Activated T-cell treated with anti-CD3 and anti-CD28 coated beads, Interleukin-2, amount 50 U/mL, for 4 hours (primary cell): ENCODE results near the gene TSPAN1. TPM values are rescaled to one million over a fixed set of nuclear protein-coding genes. Genes with fewer than 3 reads are reported as not detected.

Experiments used
- ATAC-seq, 2 donors: fragments of 200-7000 bp; cut with Tn5 transposase; one replicate each; pipeline ENCODE4 v1.10.0; 2021
- DNase-seq: peaks from one replicate; pipeline ENCODE4 v3.0.0-alpha.2; 2020
- H3K27me3 Mint-ChIP-seq: one replicate; pipeline ENCODE4 v1.8.0; 2021; ENCODE audit warnings: low read depth, mixed read lengths
- H3K36me3 Mint-ChIP-seq: one replicate; pipeline ENCODE4 v1.8.0; 2022; ENCODE audit warnings: mixed read lengths; ENCODE audit not compliant: insufficient read depth
- H3K4me1 Mint-ChIP-seq: one replicate; pipeline ENCODE4 v1.8.0; 2021; ENCODE audit warnings: low read depth, mixed read lengths
- H3K4me3 Mint-ChIP-seq: one replicate; pipeline ENCODE4 v1.8.0; 2021; ENCODE audit warnings: mild to moderate bottlenecking, moderate library complexity, mixed read lengths
- H3K9me3 Mint-ChIP-seq: one replicate; pipeline ENCODE4 v1.8.0; 2021; ENCODE audit warnings: mixed read lengths
- total RNA-seq, 3 donors: library from RNA; stranded (reverse); gene quantifications; one replicate each; pipeline ENCODE4 v1.2.1, GENCODE V29; 2021

Gene TSPAN1
- total RNA-seq, 3 donors from 2014 or later, result 0.23 to 0.37 (median 0.24) TPM

DNA sequence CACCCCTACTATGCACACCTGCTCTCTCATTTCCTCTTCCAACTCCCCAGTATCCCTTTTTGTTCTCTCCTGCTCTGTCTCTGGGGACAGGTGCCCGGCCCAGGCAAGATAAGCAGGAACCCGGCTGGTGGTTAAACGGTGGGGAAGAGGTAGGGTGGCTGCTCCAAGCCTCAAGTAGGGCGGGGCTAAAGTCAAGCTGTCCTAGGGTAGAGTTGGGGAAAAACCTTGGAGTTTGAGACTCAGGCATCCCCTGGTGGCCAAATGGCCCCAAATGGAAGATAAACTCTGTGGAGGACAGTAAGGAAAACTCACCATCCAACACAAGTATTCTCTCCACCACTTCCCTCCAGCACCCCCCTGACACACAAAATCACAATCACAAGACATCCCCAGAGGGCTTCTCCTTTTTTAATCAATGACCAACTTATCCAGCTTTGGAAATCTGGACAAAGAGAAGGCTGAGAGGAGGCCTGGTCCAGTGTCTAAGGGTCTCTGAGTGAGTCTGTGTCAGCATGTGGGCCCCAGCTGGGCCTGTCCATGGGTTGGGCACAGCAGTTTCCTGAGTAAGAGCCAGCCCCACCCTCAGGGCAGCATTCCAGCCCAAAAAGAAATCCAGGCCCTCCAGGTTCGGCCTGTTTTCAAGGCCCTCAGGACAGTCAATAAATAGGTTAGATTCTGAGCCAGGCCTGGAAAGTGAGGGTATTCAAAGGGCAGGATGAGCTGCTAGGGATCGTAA is 13.6 kb downstream of the TSPAN1 start:
- H3K4me3 Mint-ChIP-seq, result no peak overlapping the region
- H3K9me3 Mint-ChIP-seq, result no peaks in the 10 kb centered on the region
- peaks cover 26% of the 10 kb centered on the region for H3K36me3 Mint-ChIP-seq
- DNase-seq (no peak), ATAC-seq (no peak)
- H3K4me1 Mint-ChIP-seq, result peaks cover 21% of the 10 kb centered on the region
- no peaks in the 10 kb centered on the region for H3K27me3 Mint-ChIP-seq

DNA sequence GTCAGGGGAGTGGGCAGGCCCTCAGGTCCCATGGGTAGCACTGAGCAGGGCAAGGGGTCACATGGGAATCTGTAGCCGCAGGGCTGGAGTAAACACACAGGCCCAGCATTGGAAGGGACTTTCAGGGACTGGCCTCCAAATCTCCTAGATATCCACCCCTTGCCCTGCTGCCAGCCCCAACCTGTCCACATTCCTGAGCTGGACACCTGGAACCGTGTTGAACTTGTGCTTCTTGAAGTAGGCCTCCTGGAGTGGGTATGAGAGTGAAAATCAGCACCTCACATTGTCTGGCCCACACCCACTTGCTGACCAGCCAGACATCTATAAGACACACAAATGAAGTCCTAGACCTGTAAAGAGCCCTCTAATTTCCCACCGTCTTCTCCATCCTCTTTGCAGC is 15.7 kb downstream of the TSPAN1 start:
- DNase-seq (no peak), ATAC-seq (no peak)
- Mint-ChIP-seq H3K36me3 (peaks cover 38% of the 10 kb centered on the region), H3K27me3 (no peaks in the 10 kb centered on the region), H3K4me1 (peaks cover 3% of the 10 kb centered on the region), H3K4me3 (no peak overlapping the region), H3K9me3 (no peaks in the 10 kb centered on the region)

DNA sequence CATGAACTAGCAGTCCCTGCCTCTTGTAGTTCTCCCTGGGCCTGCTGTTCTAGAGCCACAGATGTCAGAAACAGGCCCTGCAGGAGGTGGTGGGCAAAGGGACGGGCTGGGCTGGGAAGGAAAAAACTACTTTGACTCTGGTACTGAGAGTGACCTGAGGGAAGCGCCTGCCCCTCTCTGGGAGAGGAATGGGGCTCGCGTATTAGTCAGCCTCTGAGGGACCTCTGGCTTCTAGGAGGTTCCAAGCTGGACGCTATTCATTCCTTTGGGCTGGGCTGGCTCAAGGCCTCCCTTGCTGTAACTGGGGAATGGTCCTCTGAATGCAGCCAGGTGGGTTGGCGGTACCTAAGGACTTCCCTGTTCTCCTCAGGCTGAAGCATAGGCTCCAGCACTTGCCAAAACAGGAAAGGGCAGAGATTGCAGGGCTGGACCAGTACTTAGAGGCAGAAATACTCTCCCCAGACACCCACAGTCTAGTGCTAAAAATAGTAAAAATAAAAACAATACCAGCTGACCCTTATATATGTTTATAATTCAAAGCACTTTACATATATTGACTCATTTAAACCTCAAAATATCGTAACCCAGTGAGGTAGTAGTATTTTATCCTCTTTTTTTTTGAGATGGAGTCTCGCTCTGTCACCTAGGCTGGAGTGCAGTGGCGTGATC is 16.3 kb downstream of the TSPAN1 start:
- Mint-ChIP-seq H3K4me1 (no peaks in the 10 kb centered on the region), H3K9me3 (no peaks in the 10 kb centered on the region), H3K27me3 (no peaks in the 10 kb centered on the region), H3K36me3 (peaks cover 38% of the 10 kb centered on the region), H3K4me3 (no peak overlapping the region)
- DNase-seq (no peak), ATAC-seq (no peak)

DNA sequence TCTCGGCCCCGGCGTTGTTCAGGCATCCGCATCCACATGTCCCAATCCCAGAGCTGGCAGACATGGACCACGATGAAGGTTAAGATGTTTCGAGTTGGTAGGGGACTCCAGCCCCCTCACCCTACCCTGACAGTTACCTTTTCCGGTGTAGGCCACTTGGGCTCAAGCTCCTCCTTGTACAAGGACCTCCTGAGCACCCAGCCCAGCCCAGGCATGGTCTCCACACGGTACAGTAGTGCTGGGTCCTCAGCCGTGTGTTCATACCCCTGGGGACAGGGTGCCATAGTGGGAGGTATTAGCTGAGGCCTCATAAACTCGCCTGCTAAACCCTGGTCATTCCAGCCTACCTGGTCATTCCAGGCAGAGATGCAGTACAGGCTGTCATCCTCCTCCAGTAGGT is 17.3 kb downstream of the TSPAN1 start:
- no peaks in the 10 kb centered on the region for H3K27me3 Mint-ChIP-seq
- peaks cover 38% of the 10 kb centered on the region for H3K36me3 Mint-ChIP-seq
- peaks cover 6% of the 10 kb centered on the region for H3K4me1 Mint-ChIP-seq
- no peak overlapping the region for H3K4me3 Mint-ChIP-seq
- H3K9me3 Mint-ChIP-seq, result no peaks in the 10 kb centered on the region
- ATAC-seq (no peak), DNase-seq (no peak)

DNA sequence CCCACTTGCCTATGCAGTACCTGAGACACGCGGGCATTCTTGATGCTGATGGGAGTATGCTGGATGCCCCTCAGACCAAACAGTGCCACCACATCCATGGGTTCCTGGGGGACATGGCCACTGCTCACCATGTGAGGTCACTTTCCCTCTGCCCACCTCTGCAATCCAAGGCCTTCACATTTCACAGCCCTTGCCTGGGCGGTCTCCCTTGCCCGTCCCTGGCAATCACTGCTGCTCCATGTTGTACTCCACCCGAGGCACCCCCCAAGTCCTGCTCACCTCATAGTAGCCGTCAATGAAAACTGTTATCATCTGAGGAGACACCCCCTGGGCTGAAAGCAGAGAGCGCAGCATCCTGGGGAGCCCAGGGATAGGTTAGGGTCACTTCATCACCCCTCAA is 18.4 kb downstream of the TSPAN1 start:
- DNase-seq, result no peak
- H3K4me3 Mint-ChIP-seq, result no peak overlapping the region
- no peak for ATAC-seq
- H3K27me3 Mint-ChIP-seq, result no peaks in the 10 kb centered on the region
- peaks cover 11% of the 10 kb centered on the region for H3K4me1 Mint-ChIP-seq
- peaks cover 36% of the 10 kb centered on the region for H3K36me3 Mint-ChIP-seq
- no peaks in the 10 kb centered on the region for H3K9me3 Mint-ChIP-seq

DNA sequence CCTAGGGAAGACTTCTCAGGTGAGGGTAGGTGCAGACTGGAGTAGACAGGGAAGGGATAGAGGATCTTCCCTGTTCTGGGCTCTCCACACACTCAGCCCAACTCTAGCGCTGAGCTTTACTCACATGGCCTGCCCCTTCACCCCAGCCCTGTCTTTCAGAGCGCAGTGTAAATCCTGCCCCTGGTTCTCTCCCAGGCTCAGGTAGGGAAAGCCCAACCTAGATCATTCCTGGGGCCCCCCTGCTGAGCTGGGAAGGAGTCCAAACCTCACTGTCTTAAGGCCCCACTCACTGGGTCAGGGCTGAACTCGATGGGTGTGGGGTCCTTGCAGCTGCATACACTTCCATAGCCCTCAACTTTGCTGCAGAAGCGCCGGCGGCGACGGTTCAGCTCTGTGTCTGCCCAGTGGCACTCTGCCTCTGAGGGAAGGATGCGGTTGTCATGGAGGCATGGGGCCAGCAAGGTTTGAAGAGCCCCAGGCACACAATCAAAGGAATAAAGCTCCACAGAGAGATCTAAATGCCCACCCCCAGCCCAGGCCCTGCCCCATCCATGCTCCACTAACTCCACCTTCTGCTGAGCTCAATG is 19.2 kb downstream of the TSPAN1 start:
- Mint-ChIP-seq H3K36me3 (peaks cover 34% of the 10 kb centered on the region), H3K4me3 (no peak overlapping the region), H3K27me3 (no peaks in the 10 kb centered on the region), H3K4me1 (peaks cover 14% of the 10 kb centered on the region), H3K9me3 (no peaks in the 10 kb centered on the region)
- DNase-seq (no peak), ATAC-seq (no peak)

DNA sequence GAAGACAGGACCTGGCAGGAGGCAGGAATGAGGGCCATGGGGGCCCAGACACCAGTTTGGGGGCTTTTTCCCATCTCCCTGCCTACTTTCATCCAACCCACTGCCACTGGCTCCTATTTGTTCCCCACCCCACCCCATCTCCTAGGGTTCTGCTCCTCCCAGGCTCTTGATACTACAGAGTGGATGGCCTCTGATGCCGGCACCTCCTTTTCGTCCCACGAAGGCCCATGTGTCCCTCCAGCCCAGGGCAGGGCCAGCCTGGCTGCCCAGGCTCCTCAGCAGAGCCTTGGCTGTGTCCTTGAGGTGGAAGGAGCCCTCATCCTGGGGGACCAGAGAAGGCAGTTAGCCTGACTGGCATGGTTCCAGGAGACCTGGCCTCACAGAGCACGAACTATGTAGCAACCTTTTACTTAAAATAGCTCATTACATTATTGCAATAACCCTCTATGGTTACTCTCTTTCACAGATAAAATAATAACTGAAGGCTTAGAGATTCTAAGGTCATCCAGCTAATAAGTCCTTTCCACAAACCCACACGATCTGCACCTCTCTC is 19.8 kb downstream of the TSPAN1 start:
- ATAC-seq, result no peak
- no peaks in the 10 kb centered on the region for H3K9me3 Mint-ChIP-seq
- no peak overlapping the region for H3K4me3 Mint-ChIP-seq
- peaks cover 17% of the 10 kb centered on the region for H3K4me1 Mint-ChIP-seq
- no peaks in the 10 kb centered on the region for H3K27me3 Mint-ChIP-seq
- DNase-seq, result no peak
- H3K36me3 Mint-ChIP-seq, result peaks cover 29% of the 10 kb centered on the region

DNA sequence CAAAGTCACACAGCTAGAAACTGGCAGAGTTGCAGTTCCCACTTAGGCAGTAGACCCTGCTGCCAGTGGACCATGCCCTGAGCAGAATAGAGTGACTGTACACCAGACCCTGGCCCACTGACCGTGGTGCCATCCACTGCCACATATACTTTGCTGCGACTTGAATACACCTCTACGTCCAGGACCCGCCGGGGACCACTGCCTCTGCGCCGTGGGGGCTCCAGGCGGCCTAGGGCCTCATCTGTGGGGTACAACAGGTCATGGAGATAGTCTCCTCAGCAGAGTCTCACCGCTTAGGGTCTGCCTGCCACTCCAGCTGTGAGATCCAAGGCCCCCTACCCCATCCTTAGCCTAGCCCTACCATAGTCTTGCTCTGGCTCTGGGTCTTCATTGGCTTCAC is 21.7 kb downstream of the TSPAN1 start:
- DNase-seq (no peak), ATAC-seq (no peak)
- no peaks in the 10 kb centered on the region for H3K9me3 Mint-ChIP-seq
- H3K4me1 Mint-ChIP-seq, result peaks cover 19% of the 10 kb centered on the region
- H3K4me3 Mint-ChIP-seq, result peak overlapping the region; percentile 88
- H3K36me3 Mint-ChIP-seq, result peaks cover 21% of the 10 kb centered on the region
- no peaks in the 10 kb centered on the region for H3K27me3 Mint-ChIP-seq

DNA sequence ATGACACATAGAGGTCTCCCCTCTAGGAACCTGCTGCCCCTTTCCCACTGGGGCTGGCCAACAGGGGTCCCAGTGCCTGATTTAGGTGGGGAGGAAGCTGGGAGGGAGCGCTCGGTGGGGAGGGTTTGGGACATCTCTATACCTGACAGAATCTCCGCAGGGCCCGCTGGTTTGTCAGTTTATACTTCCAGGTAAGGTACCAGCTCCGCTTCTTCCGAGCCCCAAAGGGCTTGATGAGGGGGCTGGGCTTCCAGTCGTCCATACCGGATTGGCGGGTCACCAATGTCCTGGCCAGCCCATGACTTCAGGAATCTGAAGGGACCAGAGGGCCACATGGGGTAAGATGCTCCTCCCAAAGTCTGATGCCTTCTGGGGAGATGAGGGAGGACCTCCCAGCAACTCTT is 22.7 kb downstream of the TSPAN1 start:
- no peaks in the 10 kb centered on the region for H3K9me3 Mint-ChIP-seq
- H3K4me3 Mint-ChIP-seq, result peak overlapping the region; percentile 88
- H3K36me3 Mint-ChIP-seq, result peaks cover 18% of the 10 kb centered on the region
- ATAC-seq (no peak), DNase-seq (no peak)
- peaks cover 19% of the 10 kb centered on the region for H3K4me1 Mint-ChIP-seq
- H3K27me3 Mint-ChIP-seq, result no peaks in the 10 kb centered on the region

DNA sequence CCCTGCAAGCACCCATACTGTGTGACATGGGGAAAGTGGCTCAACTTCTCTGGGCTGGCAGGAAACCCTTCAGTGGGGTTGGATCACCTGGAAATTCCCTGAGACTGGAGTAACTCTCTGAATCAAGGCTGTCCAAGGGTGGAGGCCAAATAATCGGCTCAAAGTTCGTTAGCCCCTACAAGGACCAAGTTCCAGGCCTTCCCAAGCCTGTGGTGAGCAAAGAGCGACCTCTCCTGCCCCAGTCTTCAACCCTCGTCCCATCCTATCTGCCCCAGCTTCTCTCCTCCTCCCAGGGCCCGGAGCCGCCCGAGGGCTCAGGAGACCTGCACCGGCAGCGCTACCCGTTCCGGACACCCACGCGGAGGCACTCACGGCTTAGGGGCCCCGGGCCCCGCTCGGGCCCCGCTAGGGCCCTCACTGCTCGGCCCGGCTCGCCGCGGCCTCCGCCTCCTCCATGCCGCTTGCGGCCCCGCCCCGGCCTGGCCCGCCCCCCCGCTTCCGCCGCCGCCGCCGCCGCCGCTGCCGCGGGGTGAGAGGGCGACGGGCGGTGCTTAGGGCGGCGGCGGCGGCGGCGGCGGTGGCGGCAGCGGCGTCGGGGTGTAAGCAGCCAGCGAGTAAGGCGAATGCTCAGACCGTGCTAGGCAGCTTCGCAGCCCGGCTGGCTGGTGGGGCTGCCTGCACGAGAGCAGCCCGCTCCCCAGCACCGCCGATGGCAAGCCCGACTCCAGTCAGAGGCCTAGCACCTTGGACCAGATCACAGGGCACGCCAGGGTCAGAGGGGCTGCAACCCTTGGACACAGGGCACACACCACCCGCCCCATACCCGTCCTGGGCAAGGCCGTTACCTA is 23.3 kb downstream of the TSPAN1 start, which contains the start of gene POMGNT1:
Gene POMGNT1, minus strand, starts transcription at position 471 of the 848 bp plus-strand sequence. CDS start 613 bp downstream, outside the sequence.
- no peaks in the 10 kb centered on the region for H3K27me3 Mint-ChIP-seq
- ATAC-seq, result peak; percentile 96
- peak; percentile 65 for DNase-seq
- H3K9me3 Mint-ChIP-seq, result no peaks in the 10 kb centered on the region
- peak within 1 kb of the TSS; percentile 88 for H3K4me3 Mint-ChIP-seq
- peaks cover 14% of the 10 kb centered on the region for H3K36me3 Mint-ChIP-seq
- peaks cover 23% of the 10 kb centered on the region for H3K4me1 Mint-ChIP-seq

DNA sequence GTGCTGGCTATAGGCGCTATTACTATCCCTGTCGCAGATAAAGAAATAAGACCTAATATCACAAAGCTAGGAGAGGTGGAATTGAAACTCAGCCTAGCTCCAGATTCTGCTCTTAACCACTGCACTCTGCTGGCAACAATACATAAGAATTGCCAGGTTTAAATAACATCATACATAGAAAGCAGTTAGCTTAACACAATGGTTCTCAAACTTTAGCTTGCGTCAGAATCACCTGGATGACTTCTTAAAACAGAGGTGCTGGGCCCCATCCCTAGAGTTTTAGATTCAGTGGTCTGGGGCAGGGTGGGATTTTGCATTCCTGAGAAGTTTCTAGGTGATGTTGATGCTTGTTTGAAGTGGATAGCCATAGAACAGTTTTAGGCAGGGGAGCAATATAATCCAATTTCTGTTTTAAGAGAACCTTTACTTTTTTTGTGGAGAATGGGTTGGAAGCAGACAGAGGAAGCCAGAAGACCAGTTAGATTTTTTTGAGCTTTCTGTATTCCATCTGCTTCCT is 24.4 kb downstream of the TSPAN1 start:
- DNase-seq, result no peak

DNA sequence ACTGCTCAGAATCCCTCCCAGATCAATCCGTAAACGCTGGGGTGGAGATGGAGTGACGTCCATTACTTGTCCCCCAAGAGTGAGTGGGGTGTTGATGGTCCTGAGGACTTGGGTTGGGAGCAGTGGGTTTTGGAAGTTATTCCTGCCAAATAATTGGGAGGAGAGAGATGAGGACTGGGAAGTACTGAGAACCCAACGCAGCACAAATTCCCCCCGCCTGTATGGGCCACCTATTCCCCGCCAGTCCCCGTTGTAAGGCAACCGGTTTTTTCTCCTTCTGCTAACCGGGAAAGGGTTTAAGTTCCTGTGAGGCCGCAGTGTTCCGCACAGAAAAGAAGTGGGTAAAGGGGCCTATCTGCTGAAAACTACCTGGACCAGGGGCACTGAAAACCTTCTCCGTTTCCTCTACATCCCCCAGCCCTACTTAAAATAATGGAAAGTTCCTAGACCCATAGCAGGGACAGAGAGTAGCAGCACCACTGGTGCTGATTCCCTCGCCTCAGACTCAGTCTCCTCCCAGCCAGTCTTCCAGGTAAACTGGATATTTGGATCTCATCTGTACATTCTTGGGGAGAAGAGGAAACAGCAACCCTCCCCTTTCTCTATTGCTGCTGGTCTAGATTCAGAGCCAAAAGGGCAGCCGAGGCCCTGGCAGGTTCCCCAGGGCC is 29.0 kb downstream of the TSPAN1 start:
- Mint-ChIP-seq H3K4me1 (peaks cover 9% of the 10 kb centered on the region), H3K9me3 (no peaks in the 10 kb centered on the region), H3K27me3 (no peaks in the 10 kb centered on the region), H3K4me3 (peak overlapping the region; percentile 31), H3K36me3 (no peaks in the 10 kb centered on the region)
- DNase-seq (no peak), ATAC-seq (no peak)

More for the DNA sequence above, 24.4 kb downstream of the TSPAN1 start:
- Mint-ChIP-seq H3K36me3 (peaks cover 6% of the 10 kb centered on the region), H3K27me3 (no peaks in the 10 kb centered on the region), H3K4me1 (peaks cover 23% of the 10 kb centered on the region), H3K4me3 (peak overlapping the region; percentile 83), H3K9me3 (no peaks in the 10 kb centered on the region)
- no peak for ATAC-seq

DNA sequence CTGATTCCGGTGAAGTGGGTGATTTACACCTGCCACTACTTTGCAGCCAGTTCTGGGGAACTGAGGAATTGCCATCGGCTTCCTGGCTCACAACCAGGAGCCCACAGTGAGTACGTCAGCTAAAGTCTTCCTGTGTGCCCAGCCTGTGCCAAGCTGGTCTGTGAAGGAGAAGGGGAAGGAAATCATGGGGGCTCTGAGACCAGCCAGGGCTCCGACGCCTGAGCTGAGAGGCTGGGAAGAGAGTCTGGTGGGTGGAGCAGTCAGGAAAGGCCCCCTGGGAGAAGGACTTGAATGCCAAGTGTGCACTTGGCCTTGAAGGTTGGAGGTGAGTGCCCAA is 29.5 kb downstream of the TSPAN1 start:
- Mint-ChIP-seq H3K36me3 (no peaks in the 10 kb centered on the region), H3K27me3 (no peaks in the 10 kb centered on the region), H3K4me1 (peaks cover 6% of the 10 kb centered on the region), H3K9me3 (no peaks in the 10 kb centered on the region), H3K4me3 (peak overlapping the region; percentile 31)
- DNase-seq, result no peak
- no peak for ATAC-seq
